GM12864 (cell line): ENCODE results near the gene STAT3.

ENCODE experiments used
- DNase-seq: peaks from one replicate; pipeline ENCODE4 v3.0.0-alpha.2; 2011; ENCODE audit warnings: low read depth
- H3K4me3 ChIP-seq: 2 replicates; pipeline ENCODE4 v1.5.1; 2011; ENCODE audit warnings: mild to moderate bottlenecking, low read depth, low read length, control low read depth
- CTCF ChIP-seq: IDR thresholded peaks from 2 replicates; pipeline ENCODE4 v1.5.1; 2011; ENCODE audit warnings: low read depth, mild to moderate bottlenecking, moderate library complexity, low read length, control low read depth, inconsistent platforms; ENCODE audit errors: missing control alignments

The STAT3 gene

GRCh38 chr17:42317266-42317845 is 70.9 kb downstream of the STAT3 start:
- H3K4me3 ChIP-seq: no peak overlapping the region
- TF ChIP-seq CTCF: no peak
- DNase-seq: no peak

GRCh38 chr17:42316755-42317154 is 71.5 kb downstream of the STAT3 start:
- H3K4me3 ChIP-seq: no peak overlapping the region
- DNase-seq: no peak
- no peak for TF ChIP-seq CTCF

- peak; percentile 59 for DNase-seq
- no peak overlapping the region for H3K4me3 ChIP-seq
- TF ChIP-seq CTCF: no peak
These were observed 72.7 kb downstream of the STAT3 start for GRCh38 chr17:42315402-42316156.

GRCh38 chr17:42313773-42314566 is 74.3 kb downstream of the STAT3 start:
- no peak for TF ChIP-seq CTCF
- no peak overlapping the region for H3K4me3 ChIP-seq
- DNase-seq: no peak

GRCh38 chr17:42313389-42313772 is 74.9 kb downstream of the STAT3 start:
- no peak for TF ChIP-seq CTCF
- no peak overlapping the region for H3K4me3 ChIP-seq
- no peak for DNase-seq

GRCh38 chr17:42312285-42313130 is 75.7 kb downstream of the STAT3 start:
- no peak overlapping the region; the same call in 1 of the 2 replicates for H3K4me3 ChIP-seq
- no peak for DNase-seq
- peak; percentile 71 for TF ChIP-seq CTCF
